ENCODE results near the gene PTCHD1.

PTCHD1 gene

DNA sequence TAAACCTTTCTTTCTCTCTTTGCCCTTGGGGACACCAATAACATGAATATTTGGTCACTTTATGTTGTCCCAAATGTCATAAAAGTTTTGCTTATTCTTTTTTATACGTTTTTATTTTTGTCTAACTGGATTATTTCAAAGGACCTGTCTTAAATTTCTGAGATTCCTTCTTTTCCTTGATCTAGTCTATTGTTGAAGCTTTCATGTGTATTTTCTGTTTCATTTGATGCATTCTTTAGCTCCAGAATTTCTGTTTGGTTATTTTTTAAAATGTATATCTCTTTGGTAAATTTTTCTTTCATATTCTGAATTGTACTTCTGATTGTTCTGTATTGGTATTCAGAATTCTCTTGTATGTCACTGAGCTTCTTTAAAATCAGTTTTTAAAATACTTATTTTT lies 88.3 kb downstream of the PTCHD1 start:
- H3K9me3 Mint-ChIP-seq: peaks cover 16% of the 10 kb centered on the region
- H3K27me3 Mint-ChIP-seq (ENCODE audit: low read depth): no peaks in the 10 kb centered on the region
- H3K27ac Mint-ChIP-seq: no peak overlapping the region
- no peaks in the 10 kb centered on the region for H3K4me1 Mint-ChIP-seq (ENCODE audit: low read depth)
- no peaks in the 10 kb centered on the region for H3K36me3 Mint-ChIP-seq (ENCODE audit: low read depth)
- no peak overlapping the region for H3K4me3 Mint-ChIP-seq

DNA sequence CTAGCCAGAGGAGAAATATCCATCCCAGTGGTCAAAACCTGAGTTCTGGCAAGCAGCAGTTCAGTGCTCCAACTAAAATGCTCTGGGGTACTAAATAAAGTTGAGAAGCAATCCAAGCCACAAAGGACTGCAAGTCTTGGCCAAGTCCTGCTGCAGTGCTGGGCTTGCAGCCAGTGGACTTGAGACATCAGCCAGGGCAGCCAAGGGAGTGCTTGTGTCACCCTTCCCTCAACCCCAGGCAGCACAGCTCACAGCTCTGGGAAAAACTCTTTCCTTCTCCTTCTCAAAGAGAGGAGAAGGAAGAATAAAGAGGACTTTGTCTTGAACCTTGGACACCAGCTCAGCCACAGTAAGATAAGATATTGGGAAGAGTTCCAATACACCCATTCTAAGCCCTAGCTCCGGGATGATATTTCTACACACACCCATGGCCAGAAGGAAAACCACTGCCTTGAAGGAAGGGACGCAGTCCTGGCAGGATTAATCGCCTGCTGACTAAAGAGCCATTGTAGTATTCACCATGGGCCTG lies 99.8 kb downstream of the PTCHD1 start:
- H3K9me3 Mint-ChIP-seq: peaks cover 8% of the 10 kb centered on the region
- H3K36me3 Mint-ChIP-seq (ENCODE audit: low read depth): no peaks in the 10 kb centered on the region
- no peak overlapping the region for H3K27ac Mint-ChIP-seq
- H3K27me3 Mint-ChIP-seq (ENCODE audit: low read depth): no peaks in the 10 kb centered on the region
- no peaks in the 10 kb centered on the region for H3K4me1 Mint-ChIP-seq (ENCODE audit: low read depth)
- no peak overlapping the region for H3K4me3 Mint-ChIP-seq

DNA sequence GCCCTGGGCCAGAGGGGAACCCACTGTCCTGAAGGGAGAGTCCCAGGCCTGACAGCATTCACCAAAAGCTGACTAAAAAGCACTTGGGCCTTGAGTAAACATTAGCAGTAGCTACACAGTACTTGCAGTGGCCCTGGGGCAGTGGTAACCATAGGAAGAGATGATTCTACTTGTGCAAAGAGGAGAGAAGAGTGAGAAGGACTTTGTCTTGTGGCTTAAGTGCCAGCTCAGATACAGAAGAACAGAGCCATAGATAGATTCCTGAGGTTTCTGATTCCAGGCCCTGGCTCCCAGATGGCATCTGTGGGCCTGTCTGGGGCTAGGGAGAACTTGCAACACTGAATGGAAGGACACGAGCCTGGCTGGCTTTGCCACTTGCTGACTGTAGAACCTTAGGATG lies 100.5 kb downstream of the PTCHD1 start:
- H3K36me3 Mint-ChIP-seq (ENCODE audit: low read depth): no peaks in the 10 kb centered on the region
- peaks cover under 1% of the 10 kb centered on the region for H3K9me3 Mint-ChIP-seq
- H3K4me3 Mint-ChIP-seq: no peak overlapping the region
- H3K27me3 Mint-ChIP-seq (ENCODE audit: low read depth): no peaks in the 10 kb centered on the region
- H3K27ac Mint-ChIP-seq: no peak overlapping the region
- H3K4me1 Mint-ChIP-seq (ENCODE audit: low read depth): no peaks in the 10 kb centered on the region

DNA sequence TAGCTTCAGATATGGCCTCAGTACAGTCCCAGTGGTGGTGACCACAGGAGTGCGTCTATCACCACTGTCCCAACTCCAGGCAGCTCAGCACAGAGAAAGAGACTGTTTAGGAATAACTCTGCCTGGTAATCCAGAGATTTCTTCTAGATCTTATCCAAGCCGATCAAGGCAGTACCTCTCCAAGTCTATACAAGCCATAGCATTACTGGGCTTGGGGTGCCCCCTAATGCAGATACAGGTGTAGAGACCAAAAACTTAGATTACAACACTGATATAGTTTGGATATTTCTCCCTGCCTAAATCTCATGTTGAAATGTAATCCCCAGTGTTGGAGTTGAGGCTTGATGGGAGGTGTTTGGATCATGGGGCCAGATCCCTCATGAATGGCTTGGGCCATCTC lies 100.9 kb downstream of the PTCHD1 start:
- H3K4me3 Mint-ChIP-seq: no peak overlapping the region
- H3K9me3 Mint-ChIP-seq: no peaks in the 10 kb centered on the region
- H3K27ac Mint-ChIP-seq: no peak overlapping the region
- H3K4me1 Mint-ChIP-seq (ENCODE audit: low read depth): no peaks in the 10 kb centered on the region
- no peaks in the 10 kb centered on the region for H3K27me3 Mint-ChIP-seq (ENCODE audit: low read depth)
- H3K36me3 Mint-ChIP-seq (ENCODE audit: low read depth): no peaks in the 10 kb centered on the region

DNA sequence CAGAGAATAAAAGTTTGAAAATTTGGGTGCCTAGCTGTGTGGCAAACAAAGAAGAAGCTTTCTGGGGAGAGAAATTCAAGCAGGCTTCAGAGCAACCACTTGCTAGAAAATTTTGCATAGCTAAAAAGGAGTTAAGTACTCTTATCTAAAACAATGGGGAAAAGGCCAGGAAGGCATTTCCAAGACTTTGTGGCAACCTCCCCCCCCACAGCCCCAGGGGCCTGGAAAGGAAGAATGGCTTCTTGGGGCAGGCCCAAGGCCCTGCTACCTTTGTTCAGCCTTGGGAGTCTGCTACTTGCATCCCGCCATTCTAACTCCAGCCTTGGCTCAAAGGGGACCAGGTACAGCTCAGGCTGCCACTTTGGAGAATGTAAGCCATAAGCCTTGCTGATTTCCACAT lies 102.2 kb downstream of the PTCHD1 start:
- Mint-ChIP-seq H3K27ac (no peak overlapping the region), H3K9me3 (no peaks in the 10 kb centered on the region), H3K27me3 (ENCODE audit: low read depth) (no peaks in the 10 kb centered on the region), H3K36me3 (ENCODE audit: low read depth) (no peaks in the 10 kb centered on the region), H3K4me3 (no peak overlapping the region), H3K4me1 (ENCODE audit: low read depth) (no peaks in the 10 kb centered on the region)

- no peak overlapping the region for H3K27ac Mint-ChIP-seq
- H3K4me1 Mint-ChIP-seq (ENCODE audit: low read depth): no peaks in the 10 kb centered on the region
- H3K36me3 Mint-ChIP-seq (ENCODE audit: low read depth): no peaks in the 10 kb centered on the region
- H3K9me3 Mint-ChIP-seq: peaks cover under 1% of the 10 kb centered on the region
- no peaks in the 10 kb centered on the region for H3K27me3 Mint-ChIP-seq (ENCODE audit: low read depth)
- H3K4me3 Mint-ChIP-seq: no peak overlapping the region
Observed at GRCh38 chrX:23451266-23451665, 116.6 kb downstream of the PTCHD1 start.
